Tibial artery (tissue), 4 donors: ENCODE data around the gene PSMA6.

ENCODE experiments used
- DNase-seq, 2 donors: peaks; one replicate each; pipeline ENCODE4 v3.0.0-alpha.2; 2019
- H3K27ac ChIP-seq, 2 donors: fragments of 200-600 bp; sonication (generic) in 1 of 2; 1 replicate in 1 of 2; 2 replicates in 1 of 2; pipeline ENCODE4 v1.5.1; 2018 to 2019; ENCODE audit warnings: mild to moderate bottlenecking in 1 of 2
- H3K27me3 ChIP-seq, 2 donors: fragments of 200-600 bp; sonication (generic) in 1 of 2; one replicate each; pipeline versions ENCODE4 v1.5.1 to v1.6.0; 2016 to 2019
- H3K36me3 ChIP-seq, 3 donors: fragments of 200-600 bp; sonication (generic) in 2 of 3; one replicate each; pipeline ENCODE4 v1.5.1; 2016 to 2019; ENCODE audit warnings: mild to moderate bottlenecking in 2 of 3
- H3K4me1 ChIP-seq, 4 donors: fragments of 200-600 bp; sonication (generic) in 2 of 4; 1 replicate in 3 of 4; 2 replicates in 1 of 4; pipeline ENCODE4 v1.5.1; 2016 to 2019
- H3K4me3 ChIP-seq, 2 donors: fragments of 200-600 bp; sonication (generic) in 1 of 2; 1 replicate in 1 of 2; 2 replicates in 1 of 2; pipeline ENCODE4 v1.5.1; 2018 to 2019; ENCODE audit warnings: mild to moderate bottlenecking in 2 of 2
- H3K9me3 ChIP-seq, 3 donors: fragments of 200-600 bp; sonication (generic) in 1 of 3; one replicate each; pipeline ENCODE4 v1.5.1; 2016 to 2019
- intact Hi-C: fragments of 100-400 bp; cut with DNase I; formaldehyde crosslinking; loops from one replicate; pipeline ENCODE4 v1.15.0; 2023; ENCODE audit warnings: low total_unique reads
- TF ChIP-seq, protein P1 (sequence below), 2 experiments: fragments of 200-600 bp in 1 of 2; fragments of 450-650 bp in 1 of 2; IDR thresholded peaks; one replicate each; pipeline ENCODE4 v1.5.1; 2017 to 2019; ENCODE audit warnings: antibody characterized with exemption in 2 of 2, mild to moderate bottlenecking in 1 of 2, moderate library complexity in 1 of 2

The PSMA6 gene

DNA sequence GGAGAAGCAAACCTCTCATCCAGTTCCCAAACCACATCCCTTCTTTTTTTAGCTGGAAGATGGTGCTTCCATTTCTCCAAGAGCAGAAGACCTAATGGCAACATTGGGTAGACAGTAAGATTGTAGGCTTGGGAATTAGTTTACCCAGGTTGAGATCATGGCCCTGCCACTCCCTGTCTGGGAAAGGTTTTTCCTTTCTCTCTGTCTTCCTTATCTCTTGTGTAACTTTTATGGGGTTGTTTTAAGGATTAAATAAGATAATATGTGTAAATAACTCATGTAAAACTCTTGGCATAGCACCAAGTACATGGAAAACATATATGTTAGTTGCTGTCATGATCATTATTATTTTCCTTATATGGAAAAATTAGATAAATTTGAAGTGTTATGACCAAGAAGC is 23.2 kb upstream of the PSMA6 start:
- Histone ChIP-seq H3K36me3 (peaks cover 15 to 44% (median 16%) of the 10 kb centered on the region in 3 donors), H3K4me1 (no peaks in the 10 kb centered on the region), H3K27me3 (no peaks in the 10 kb centered on the region), H3K27ac (no peak overlapping the region), H3K4me3 (no peak overlapping the region), H3K9me3 (no peaks in the 10 kb centered on the region)
- intact Hi-C loops, result no loop called here
- no peak for DNase-seq
- TF ChIP-seq, protein P1, sequence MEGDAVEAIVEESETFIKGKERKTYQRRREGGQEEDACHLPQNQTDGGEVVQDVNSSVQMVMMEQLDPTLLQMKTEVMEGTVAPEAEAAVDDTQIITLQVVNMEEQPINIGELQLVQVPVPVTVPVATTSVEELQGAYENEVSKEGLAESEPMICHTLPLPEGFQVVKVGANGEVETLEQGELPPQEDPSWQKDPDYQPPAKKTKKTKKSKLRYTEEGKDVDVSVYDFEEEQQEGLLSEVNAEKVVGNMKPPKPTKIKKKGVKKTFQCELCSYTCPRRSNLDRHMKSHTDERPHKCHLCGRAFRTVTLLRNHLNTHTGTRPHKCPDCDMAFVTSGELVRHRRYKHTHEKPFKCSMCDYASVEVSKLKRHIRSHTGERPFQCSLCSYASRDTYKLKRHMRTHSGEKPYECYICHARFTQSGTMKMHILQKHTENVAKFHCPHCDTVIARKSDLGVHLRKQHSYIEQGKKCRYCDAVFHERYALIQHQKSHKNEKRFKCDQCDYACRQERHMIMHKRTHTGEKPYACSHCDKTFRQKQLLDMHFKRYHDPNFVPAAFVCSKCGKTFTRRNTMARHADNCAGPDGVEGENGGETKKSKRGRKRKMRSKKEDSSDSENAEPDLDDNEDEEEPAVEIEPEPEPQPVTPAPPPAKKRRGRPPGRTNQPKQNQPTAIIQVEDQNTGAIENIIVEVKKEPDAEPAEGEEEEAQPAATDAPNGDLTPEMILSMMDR (IDR thresholded peaks at IDR 0.05), result no peak

DNA sequence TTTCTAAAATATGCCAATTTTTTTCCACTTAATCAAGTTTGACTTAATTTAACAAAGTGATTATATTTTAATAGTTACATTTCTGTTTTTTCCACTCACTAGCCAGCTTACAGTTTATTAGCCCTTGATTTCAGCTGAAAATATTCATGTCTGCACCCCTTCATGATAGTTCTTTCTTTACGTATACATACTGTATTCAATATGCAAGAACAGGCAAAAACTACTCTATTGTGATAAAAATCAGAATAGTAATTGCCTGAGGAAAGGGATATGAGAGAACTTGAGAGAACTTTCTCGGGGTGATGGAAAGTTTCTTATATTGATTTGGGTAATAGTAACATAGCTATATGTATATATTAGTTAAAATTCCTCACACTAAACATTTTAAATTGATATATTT is 17.4 kb upstream of the PSMA6 start:
- Histone ChIP-seq H3K4me1 (no peaks in the 10 kb centered on the region), H3K9me3 (no peaks in the 10 kb centered on the region), H3K27ac (no peak overlapping the region), H3K36me3 (peaks cover 21 to 54% (median 28%) of the 10 kb centered on the region in 3 donors), H3K4me3 (no peak overlapping the region), H3K27me3 (no peaks in the 10 kb centered on the region)
- TF ChIP-seq, protein P1 (IDR thresholded peaks at IDR 0.05), result no peak
- intact Hi-C loops, result no loop called here
- no peak for DNase-seq

DNA sequence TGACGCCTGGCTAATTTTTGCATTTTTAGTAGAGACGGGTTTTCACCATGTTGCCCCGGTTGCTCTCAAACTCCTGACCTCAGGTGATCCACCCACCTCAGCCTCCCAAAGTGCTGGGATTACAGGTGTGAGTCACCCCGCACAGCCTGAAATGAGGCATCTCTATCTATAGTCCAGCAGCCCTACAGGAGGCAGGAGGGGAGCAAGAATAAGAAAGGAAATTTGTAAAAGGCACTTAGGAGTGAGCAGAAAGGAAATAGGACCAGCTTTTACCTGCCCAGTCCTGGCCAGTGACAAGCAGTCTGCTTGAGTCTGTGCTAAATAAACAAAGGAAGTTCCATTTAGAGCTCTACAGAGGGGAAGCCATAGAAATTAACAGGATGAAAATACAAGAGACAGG is 15.0 kb upstream of the PSMA6 start:
- Histone ChIP-seq H3K4me1 (no peaks in the 10 kb centered on the region), H3K9me3 (no peaks in the 10 kb centered on the region), H3K27me3 (no peaks in the 10 kb centered on the region), H3K27ac (no peak overlapping the region), H3K36me3 (peaks cover 8 to 36% (median 20%) of the 10 kb centered on the region in 3 donors), H3K4me3 (no peak overlapping the region)
- intact Hi-C loops, result no loop called here
- TF ChIP-seq, protein P1 (IDR thresholded peaks at IDR 0.05), result no peak
- no peak for DNase-seq

DNA sequence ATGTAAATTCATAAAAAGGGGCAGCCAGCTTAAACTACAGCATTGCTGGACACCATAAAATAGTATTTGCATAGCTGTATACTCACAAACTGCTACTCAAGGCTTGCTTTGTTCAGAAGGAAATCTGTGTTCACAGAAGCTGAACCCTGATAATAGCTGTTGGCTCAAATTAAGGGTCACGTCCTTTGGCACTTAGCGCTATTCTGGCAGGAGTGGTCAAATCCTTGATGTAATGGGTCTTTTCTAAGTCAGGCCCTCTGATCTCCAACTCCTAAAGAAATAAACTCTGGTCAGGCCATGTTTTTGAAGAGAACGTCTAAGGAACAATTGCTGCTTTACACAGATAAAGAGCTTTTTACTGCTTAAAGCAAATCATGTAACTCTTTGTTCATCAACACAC is 12.8 kb upstream of the PSMA6 start:
- no peak overlapping the region for H3K27ac ChIP-seq
- peaks cover 2 to 30% (median 8%) of the 10 kb centered on the region in 3 donors for H3K36me3 ChIP-seq
- DNase-seq, result no peak
- intact Hi-C loops, result no loop called here
- H3K9me3 ChIP-seq, result no peaks in the 10 kb centered on the region
- TF ChIP-seq, protein P1 (IDR thresholded peaks at IDR 0.05), result no peak
- H3K4me3 ChIP-seq, result no peak overlapping the region
- H3K4me1 ChIP-seq, result no peaks in the 10 kb centered on the region
- no peaks in the 10 kb centered on the region for H3K27me3 ChIP-seq

DNA sequence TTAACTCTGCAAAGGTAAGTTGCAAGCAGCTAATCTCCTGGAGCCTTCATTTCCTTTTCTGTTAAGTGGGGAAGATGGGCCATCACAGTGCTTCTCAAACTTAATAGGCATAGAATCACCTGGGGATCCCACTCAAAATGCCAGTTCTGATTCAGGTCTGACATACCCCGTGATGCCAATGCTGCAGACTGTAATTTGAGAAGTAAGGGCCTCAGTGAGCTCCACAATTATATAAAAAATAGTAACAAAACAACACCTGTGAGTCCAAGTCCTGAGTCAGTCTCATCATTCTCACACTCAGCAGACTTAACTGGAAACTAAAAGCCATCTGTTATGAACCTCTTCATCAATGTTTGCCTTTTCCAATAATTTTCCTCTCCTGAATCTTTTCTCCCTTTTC is 10.8 kb upstream of the PSMA6 start:
- no peaks in the 10 kb centered on the region for H3K27me3 ChIP-seq
- no peaks in the 10 kb centered on the region for H3K9me3 ChIP-seq
- H3K27ac ChIP-seq, result no peak overlapping the region
- peaks cover 0 to 17% (median 0%) of the 10 kb centered on the region in 3 donors for H3K36me3 ChIP-seq
- TF ChIP-seq, protein P1 (IDR thresholded peaks at IDR 0.05), result no peak
- no peaks in the 10 kb centered on the region for H3K4me1 ChIP-seq
- no peak for DNase-seq
- intact Hi-C loops, result no loop called here
- H3K4me3 ChIP-seq, result no peak overlapping the region

DNA sequence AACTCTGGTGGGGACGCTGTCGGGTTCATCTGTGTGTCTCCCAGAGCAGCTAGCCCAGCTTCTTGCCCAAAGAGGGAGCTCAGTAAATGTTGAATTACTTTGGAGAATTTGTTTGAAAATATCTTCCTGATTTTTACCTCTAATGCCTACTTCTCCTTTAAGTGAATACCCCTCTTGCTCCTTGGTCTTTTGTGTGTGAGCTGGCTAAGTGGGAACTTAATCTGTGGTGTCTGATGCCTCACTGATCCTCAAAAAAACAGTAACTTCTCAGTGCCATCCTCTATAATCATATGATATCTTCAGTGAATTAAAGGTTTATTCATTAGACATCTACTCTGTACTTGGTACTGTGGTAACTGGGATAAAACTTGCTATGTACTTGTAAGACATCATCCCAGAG is 7.7 kb upstream of the PSMA6 start:
- DNase-seq, result no peak
- H3K9me3 ChIP-seq, result no peaks in the 10 kb centered on the region
- H3K4me3 ChIP-seq, result no peak overlapping the region
- intact Hi-C loops, result no loop called here
- H3K27ac ChIP-seq, result no peak overlapping the region
- H3K4me1 ChIP-seq, result peaks cover 0 to 6% (median 2%) of the 10 kb centered on the region in 4 donors
- H3K27me3 ChIP-seq, result no peaks in the 10 kb centered on the region
- H3K36me3 ChIP-seq, result peaks cover 0 to 10% (median 0%) of the 10 kb centered on the region in 3 donors
- TF ChIP-seq, protein P1 (IDR thresholded peaks at IDR 0.05), result no peak
